LNCaP clone FGC (cell line): ENCODE results near the gene RAPGEF5.
"Not testable (repeated sequence)": the region's sequence is repeated elsewhere in the genome, so short reads cannot be mapped to it uniquely, and the experiment has no call there.

Experiments used
- DNase-seq: peaks from one replicate; pipeline ENCODE4 v3.0.0-alpha.2; 2011; ENCODE audit warnings: low read depth
- H3K4me3 ChIP-seq: 2 replicates; pipeline ENCODE4 v1.5.1; 2011; ENCODE audit warnings: mild to moderate bottlenecking, low read depth, low read length, control low read depth
- TF ChIP-seq, protein P1 (sequence below): IDR thresholded peaks from 2 replicates; pipeline ENCODE4 v1.5.1; 2012; ENCODE audit warnings: mild to moderate bottlenecking; ENCODE audit not compliant: control insufficient read depth, insufficient read depth; ENCODE audit errors: extremely low read depth

RAPGEF5 gene

DNA sequence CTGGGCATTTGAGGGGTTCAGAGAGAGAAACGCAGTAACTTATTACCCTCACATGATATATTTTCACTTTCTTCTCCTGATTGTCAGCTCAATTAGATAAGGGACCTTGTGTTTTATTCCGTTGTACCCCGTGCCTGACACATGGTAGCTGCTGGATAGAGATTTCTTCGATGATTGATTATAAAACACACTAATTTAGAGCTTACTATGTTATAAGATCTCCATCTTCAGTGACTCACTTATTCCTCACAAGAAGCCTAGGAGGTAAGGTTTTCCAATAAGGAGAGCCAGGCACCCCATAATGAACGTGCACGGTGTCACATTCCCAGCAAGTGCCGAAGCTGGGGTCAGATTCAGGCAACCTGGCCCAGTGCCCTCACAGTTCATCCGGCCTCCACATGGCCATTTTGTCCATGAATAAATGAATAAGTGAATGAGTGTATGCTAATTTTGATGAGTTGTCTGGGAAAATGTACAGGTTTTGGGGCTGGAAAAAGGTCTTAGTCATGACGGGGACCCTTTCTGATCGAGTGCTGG lies 273.2 kb downstream of the RAPGEF5 start:
- peak overlapping the region; percentile 55 for H3K4me3 ChIP-seq
- DNase-seq = no peak
- TF ChIP-seq, protein P1, sequence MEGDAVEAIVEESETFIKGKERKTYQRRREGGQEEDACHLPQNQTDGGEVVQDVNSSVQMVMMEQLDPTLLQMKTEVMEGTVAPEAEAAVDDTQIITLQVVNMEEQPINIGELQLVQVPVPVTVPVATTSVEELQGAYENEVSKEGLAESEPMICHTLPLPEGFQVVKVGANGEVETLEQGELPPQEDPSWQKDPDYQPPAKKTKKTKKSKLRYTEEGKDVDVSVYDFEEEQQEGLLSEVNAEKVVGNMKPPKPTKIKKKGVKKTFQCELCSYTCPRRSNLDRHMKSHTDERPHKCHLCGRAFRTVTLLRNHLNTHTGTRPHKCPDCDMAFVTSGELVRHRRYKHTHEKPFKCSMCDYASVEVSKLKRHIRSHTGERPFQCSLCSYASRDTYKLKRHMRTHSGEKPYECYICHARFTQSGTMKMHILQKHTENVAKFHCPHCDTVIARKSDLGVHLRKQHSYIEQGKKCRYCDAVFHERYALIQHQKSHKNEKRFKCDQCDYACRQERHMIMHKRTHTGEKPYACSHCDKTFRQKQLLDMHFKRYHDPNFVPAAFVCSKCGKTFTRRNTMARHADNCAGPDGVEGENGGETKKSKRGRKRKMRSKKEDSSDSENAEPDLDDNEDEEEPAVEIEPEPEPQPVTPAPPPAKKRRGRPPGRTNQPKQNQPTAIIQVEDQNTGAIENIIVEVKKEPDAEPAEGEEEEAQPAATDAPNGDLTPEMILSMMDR = no peak

DNA sequence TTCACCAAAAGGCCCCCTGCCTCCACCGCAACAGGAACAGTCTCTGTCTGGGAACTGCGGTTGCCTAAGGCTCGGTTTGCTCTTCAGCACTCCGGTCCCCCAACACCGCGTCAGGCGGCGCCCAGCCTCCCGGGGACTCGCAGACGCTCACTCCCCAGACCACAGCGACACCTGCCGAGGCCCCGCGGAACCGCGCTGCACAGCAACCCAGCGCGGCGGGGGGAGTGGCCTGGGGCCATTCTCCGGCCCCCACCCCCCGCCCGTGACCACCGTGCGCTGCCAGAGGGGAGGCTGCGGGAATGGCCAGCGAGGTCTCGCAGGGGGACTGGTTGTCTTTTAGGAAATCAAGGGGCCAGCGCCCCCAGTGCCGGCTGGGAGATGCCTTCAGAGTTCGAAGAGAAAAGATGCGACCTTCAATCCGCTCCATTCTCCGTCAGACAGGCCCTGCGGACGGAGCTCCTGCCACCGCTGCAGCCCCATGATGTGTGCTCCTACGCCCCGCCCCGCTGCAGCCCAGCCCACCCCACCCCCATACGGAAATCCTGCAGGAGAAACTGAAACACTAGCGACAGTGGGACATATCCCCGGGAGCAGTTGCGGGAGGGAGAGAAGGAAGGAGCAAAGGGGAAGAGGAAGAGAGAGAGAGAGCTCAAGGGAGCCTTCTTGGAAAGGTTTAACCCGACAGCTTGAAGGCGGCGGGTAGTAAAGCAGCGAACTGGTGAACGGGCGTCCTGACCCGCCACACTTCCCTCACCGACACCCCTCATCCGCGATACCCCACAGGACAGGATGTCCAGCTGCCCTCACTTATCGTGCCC lies 273.9 kb downstream of the RAPGEF5 start:
- peak; percentile 28 for DNase-seq
- TF ChIP-seq, protein P1 = peak; percentile 97
- H3K4me3 ChIP-seq = peak overlapping the region; percentile 55

DNA sequence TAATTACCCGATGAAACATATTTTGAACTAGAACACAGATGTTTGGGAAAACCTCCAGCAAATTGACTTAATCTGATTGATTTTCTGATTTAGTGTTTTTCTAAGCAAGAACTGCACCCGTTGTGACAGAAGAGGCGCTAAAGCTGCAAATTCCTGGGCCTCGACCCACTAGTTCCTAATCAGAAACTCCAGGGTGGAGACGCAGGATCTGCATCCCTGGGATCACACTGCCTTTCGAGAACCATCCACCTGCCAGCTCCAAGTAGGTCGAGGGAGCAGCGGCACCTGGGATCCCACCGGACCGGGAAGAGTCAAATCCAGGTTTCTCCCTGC lies 274.4 kb downstream of the RAPGEF5 start:
- peak overlapping the region; percentile 55 for H3K4me3 ChIP-seq
- DNase-seq = no peak
- TF ChIP-seq, protein P1 = peak; percentile 8; the same call in 1 of the 2 replicates

DNA sequence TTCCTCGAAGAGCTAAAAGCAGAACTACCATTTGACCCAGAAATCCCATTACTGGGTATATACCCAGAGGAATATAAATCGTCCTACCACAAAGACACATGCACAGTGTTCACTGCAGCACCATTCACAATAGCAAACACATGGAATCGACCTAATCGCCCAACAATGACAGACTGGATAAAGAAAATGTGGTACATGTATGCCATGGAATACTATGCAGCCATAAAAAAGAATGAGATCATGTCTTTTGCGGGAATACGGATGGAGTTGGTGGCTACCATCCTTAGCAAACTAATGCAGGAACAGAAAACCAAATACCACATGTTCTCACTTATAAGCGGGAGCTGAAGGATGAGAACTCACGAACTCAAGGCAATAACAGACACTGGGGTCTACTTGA lies 276.7 kb downstream of the RAPGEF5 start:
- not testable (repeated sequence) for DNase-seq

DNA sequence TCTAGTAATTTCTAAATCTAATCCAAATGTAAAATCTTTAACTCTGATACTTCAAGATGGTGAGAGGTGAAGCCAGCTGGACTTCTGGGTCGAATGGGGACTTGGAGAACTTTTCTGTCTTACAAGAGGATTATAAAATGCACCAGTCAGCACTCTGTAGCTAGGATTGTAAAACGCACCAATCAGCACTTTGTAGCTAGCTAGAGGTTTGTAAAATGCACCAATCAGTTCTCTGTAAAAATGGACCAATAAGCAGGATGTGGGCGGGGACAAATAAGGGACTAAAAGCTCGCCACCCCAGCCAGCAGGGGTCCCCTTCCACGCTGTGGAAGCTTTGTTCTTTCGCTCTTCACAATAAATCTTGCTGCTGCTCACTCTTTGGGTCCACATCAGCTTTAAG lies 278.1 kb downstream of the RAPGEF5 start:
- DNase-seq, H3K4me3 ChIP-seq: not testable (repeated sequence)

More for the DNA sequence above, 276.7 kb downstream of the RAPGEF5 start:
- H3K4me3 ChIP-seq = not testable (repeated sequence)

DNA sequence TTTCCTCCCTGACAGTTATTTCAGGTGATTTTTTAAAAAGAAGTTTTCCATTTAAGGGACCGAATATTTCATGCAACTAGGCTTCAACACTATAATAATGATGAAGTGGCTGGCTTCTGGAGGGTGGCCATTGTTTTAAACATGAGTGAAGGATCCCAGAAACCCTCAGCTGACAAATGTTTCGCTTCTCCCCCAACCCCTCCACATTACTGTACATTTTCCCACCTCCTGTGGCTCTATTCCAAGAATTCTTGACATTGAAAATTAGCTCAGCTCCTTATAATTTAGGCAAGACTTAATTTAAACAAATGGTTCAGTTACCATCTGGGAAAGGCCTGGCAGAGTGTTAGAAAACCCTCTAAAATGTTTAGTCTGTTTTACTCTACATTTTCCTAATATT lies 281.4 kb downstream of the RAPGEF5 start:
- no peak for DNase-seq
- TF ChIP-seq, protein P1 = no peak
- H3K4me3 ChIP-seq = no peak overlapping the region

DNA sequence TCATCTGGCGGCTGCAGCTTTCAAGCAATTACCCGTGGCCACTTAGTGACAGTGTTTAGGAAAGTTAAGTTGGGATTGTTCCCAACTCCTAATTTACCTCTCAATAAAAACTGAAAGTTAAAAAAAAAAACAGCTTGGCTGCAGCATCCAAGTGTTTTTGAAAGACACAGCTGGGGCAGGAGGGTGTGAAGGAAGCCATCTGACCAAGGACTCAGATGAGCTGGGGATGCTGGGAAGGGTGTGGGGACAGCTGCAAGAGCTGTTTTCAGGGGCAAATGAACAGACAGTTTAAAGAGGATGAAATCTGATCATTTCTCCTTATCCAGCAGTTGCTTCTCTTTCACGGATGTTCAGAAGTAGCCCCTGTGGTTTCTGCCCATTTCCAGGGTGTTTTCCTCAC lies 282.1 kb downstream of the RAPGEF5 start:
- TF ChIP-seq, protein P1 = no peak
- no peak for DNase-seq
- no peak overlapping the region for H3K4me3 ChIP-seq
